HG03521 (cell line): Measurements from ENCODE around the gene FSIP1.

ENCODE experiments used
- ATAC-seq: cut with Tn5 transposase; IDR thresholded peaks from one replicate; pipeline ENCODE4 v1.9.1; 2021; ENCODE audit warnings: mild to moderate bottlenecking, moderate library complexity; ENCODE audit not compliant: unreplicated experiment

The FSIP1 gene

DNA sequence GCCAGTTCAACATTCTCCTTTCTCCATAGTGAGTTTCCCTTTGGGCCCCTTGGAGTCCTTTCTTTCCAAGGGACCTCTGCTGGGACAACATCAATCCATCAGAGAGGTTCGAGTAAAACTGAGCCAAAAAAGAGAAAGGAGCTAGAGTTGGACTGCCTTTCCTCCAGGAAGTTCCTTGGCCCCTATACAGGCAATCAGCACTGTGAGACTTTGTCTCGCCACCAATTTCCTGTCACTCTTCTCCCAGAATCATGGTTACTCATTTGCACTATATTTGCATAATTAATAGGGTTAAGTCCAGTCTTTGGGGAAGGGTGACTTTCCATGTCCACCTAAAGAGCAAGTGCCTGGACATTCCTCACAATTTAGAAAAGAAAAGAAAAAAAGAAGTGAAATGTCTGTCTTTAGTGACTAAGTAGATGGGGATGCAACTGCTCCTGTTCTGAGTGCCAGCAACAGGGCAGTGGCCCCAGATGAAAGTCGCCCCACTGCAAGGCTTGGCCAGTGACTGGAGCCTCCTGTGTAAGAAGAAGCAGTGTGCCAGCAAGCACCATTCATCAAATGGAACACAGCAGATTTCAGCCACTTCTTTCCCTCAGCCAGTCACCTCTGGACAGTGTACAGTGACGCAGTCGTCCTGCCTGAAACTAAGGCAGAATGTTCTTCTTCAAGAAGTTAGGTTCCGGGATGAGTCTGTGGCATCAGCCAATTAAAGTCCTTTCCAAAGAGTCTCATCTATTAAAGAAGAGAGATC is 91.6 kb downstream of the FSIP1 start:
- ATAC-seq: no peak

- ATAC-seq: no peak
Observed at GRCh38 chr15:39687965-39688364, 94.7 kb downstream of the FSIP1 start.

DNA sequence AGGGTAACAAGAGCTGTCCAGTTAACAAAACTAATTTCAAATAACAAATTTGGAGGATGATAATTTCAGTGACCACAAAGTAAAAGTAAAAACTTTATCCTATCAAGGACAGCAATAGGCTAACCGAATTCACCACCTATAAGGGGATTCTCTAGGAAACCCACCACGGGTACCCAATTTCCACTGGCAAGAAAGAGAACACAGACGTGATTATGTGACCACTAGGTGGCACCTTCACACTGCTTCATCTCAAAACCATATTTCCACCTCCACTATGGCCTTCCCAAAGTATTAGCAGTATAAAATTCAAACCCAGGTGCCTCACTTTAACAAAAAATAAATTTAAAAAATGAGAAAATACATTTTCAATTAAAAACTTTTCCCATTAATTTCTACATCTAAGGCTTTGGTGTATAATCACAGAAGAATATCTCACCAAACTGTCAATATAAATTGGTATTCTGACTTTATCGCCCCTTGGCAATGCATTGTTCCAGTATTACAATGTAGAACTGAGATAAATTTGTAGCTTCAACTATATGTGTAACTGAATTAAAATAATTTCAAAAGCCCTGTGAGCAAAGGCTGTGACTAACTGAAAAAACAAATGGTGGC is 96.5 kb downstream of the FSIP1 start:
- ATAC-seq: no peak

GRCh38 chr15:39685367-39685766 is 97.3 kb downstream of the FSIP1 start:
- ATAC-seq: no peak

DNA sequence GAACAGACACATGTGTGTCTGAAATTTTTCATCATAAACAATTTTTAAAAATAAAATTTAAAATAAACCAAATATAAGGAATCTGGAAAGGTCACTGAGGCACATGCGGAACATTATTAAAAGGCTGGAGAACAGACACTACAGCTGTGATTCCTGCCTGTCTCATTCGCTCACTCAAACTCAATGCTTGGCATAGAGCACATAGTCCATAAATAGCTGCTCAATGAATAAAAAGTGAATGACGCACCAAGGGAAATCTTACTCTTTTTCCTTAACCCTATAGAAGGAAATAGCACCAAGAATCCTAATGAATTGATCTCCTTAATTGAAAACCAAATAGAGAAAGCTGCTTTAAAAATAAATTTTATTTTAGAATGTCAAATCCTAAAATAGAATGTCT is 98.4 kb downstream of the FSIP1 start:
- no peak for ATAC-seq

DNA sequence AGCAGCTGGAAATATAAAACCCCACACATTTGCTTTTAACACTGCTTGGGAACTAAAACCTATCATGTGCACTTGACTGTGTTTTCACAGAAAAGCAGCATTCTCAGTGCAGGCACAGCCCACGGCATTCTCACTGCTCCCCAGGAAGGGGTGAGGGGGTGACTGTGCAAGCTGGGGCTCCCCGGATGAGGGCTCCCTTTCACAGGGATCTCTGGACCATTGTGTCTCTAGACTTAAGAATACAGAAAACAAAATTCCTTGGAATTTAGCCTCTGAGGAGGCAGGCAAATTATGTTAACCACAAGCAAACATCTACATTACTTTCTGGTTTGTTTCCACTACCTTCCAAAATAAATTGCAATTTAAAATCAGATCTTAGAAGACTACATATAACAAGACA is 100.3 kb downstream of the FSIP1 start:
- ATAC-seq: no peak

DNA sequence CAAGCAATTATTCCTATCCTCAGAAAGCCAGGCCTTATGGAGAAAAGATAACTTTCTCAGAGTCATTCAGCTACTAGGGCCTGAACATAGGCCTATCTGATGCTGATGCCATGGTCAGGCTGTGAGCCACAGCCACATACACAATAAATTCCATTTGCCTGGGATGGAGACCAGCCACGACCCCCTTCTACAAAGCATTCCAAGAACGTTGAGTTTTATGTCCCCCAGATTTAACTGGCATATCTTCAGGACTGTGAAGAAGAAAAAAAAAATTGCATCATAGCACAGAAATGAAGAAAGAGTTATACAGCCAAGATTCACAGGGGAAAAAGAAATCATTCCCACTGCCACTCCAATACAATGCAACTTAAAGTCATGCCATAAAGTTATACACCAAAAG is 101.8 kb downstream of the FSIP1 start:
- ATAC-seq: no peak

DNA sequence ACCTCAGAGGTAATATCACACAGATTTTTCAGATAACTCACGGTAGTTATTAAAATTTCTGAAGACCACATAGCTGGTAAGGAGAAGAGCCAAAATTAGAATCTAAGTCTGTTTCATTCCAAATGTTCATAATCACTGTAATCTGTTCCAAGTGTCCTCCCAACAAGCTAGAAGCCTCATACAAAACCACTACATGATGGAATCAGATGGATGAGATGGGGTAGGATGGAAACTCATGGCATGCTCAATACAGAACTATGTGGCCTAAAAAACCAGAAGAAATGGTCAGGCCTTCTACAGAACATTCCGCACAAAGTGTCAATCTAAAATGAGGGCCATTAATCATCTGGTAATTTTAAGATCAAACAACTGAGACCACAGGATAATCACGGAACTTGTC is 110.0 kb downstream of the FSIP1 start:
- no peak for ATAC-seq

GRCh38 chr15:39672184-39672583 is 110.5 kb downstream of the FSIP1 start:
- ATAC-seq: no peak

DNA sequence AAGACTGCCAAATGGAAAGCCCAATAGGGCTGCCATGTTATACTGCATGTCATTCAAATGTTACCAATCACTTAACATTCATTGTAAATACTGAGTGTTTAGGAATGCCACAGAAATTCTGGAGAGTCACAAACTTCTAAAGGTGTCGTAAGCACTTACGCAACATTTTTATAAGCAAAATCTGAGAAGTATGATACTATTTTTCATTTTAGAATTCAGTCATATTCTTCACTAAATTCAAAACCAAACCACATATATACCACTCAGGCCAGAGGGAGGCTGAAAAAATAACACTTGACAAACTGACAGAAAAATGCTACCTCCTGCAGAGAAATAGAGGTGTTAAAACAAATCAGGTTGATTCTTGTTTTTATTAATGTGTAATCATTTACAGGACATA is 112.0 kb downstream of the FSIP1 start:
- ATAC-seq: no peak

DNA sequence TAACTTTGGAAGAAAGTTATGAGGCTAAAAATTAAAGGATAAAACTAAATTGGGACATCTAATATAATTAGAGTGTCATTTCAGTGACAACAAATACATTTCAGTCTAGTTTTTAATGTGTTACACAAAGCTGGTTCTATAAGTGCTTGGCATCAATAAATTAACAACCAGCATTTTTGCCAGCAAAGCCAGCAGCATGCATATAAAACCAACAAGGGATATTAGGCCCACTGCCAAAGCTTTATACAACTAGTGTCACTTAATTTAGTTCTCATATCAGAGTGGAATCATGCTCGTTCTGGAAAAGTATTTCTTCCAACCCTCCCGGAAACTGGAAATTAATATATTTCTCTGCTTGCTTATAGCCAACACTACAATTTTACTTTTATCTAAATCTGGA is 113.0 kb downstream of the FSIP1 start:
- ATAC-seq: no peak

DNA sequence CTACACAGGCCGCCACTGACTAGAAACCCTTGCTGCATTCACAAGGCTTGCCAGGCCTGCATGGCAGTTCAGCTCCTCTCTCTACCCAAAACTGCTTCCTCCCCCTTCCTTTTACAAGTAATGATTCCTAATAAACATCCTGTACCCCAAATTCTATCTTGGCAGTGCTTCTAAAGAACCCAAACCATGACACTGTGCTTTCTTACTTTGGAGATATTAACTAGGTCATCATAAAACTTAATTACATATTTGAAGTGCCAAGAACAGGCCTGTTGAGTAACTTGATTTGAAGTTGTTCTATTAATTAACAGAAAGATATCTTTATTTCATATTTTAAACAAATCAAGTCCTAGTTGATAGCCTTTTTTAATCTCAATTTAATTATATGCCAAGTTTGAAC is 113.4 kb downstream of the FSIP1 start:
- ATAC-seq: no peak

- ATAC-seq: no peak
Observed at GRCh38 chr15:39668457-39668856, 114.2 kb downstream of the FSIP1 start.

- ATAC-seq: no peak
Observed at GRCh38 chr15:39667382-39668127, 115.1 kb downstream of the FSIP1 start.

DNA sequence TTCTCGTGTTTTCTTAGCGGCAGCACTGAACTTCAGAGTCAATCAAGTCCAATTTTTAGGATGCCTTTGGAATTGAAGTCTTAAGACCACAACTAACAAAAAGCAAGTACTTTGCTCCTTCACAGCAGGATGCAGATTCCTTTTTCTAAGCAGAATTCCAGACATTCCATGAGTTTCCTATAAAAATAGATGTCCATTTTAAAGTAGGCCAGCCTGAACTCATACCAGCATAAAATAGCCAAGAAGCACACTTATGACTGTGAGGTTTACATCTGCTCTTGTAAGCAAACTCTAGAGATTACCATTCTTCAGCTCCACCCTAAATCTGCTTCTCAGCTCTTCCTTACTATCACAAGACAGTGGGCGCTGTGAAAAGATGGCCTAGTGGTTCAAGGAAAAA is 116.0 kb downstream of the FSIP1 start:
- no peak for ATAC-seq

- ATAC-seq: no peak
Observed at GRCh38 chr15:39665629-39666250, 116.9 kb downstream of the FSIP1 start.

DNA sequence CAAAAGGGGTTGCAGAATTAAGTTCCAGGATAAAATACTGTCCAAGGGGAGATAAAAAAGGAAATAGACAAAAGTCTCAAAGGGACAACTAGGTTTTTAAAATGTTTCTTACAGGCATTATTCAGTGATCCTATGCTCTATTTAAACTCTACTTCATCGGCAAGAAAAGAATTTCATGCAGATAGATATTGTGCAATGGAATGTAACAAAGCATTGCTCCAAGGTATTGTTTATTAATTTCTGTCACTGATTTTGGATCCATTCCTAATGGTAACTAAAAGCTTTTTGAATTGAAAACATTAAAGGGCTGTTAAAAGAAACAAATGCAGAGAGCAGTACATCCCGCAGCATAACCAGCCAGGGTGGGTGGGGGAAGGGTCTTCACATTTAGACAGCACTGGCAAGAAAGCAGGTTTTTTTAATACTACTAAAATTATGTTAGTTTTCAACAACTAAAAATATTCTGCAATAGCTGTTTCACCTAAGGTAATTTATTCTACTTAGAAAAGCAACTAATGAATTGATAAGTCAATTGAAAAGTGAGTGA is 118.9 kb downstream of the FSIP1 start:
- no peak for ATAC-seq

GRCh38 chr15:39661776-39662175 is 120.9 kb downstream of the FSIP1 start:
- no peak for ATAC-seq

GRCh38 chr15:39658740-39659139 is 123.9 kb downstream of the FSIP1 start:
- no peak for ATAC-seq

DNA sequence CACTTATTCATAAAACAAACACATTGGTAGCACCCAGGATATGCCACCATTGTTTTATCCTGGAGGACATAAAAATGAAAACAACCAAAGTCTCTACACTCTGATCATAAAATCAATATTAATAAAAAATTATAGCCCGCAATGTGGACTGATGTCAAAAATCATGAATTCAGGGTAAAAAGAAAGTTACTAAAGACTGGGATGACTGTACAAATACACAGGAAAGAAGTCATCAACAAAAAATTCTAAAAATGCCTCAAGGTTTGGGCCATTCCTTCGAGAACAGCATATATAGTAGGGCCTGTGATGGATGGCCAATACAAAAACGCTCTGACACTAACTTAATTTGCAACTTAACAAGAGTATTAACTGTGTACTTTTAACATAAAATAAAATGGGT is 125.0 kb downstream of the FSIP1 start:
- no peak for ATAC-seq

DNA sequence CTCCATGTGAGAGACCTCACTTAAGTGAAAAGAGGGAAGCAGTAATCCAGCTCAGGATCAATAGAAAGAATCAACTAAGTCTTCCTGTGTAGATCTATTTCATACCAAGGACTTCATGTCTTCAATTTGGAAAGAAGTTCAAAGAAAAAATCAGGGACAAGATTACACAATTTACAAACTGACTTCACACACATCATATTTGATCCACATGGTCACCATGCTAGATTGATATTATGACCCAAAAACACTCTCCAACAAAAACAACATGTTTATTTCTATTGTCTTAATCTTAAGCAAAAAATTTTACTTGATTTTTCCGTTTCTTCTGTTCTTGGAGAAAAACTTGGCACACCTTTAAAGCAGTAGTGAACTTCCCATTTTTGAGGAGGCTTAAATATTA is 125.5 kb downstream of the FSIP1 start:
- no peak for ATAC-seq
